ENCODE results near the gene INTS4.
"Not testable (repeated sequence)": the region's sequence is repeated elsewhere in the genome, so short reads cannot be mapped to it uniquely, and the experiment has no call there.

GRCh38 chr11:77943296-77943695 is 51.2 kb downstream of the INTS4 start:
- TF ChIP-seq CTCF (conservative IDR thresholded peaks at IDR 0.05; ENCODE audit: low read length); EZH2phosphoT487 (IDR thresholded peaks at IDR 0.05; ENCODE audit: borderline replicate concordance): not testable (repeated sequence)

All from Loucy (cell line).